HG03175 (cell line): ENCODE measurements around the gene WFDC9.
A peak's percentile ranks its signal among the peaks of the same experiment; 100 is the strongest.
"Not testable (repeated sequence)": the region's sequence is repeated elsewhere in the genome, so short reads cannot be mapped to it uniquely, and the experiment has no call there.

Experiments
- ATAC-seq: cut with Tn5 transposase; IDR thresholded peaks from one replicate; pipeline ENCODE4 v1.9.1; 2021; ENCODE audit warnings: mild to moderate bottlenecking, moderate library complexity; ENCODE audit not compliant: unreplicated experiment

Gene WFDC9

GRCh38 chr20:45593498-45593897, 37.6 kb downstream of the WFDC9 start:
- no peak for ATAC-seq

GRCh38 chr20:45592574-45593189, 38.4 kb downstream of the WFDC9 start:
- peak; percentile 58 for ATAC-seq

GRCh38 chr20:45589725-45590124, 41.4 kb downstream of the WFDC9 start:
- ATAC-seq: no peak

- ATAC-seq: no peak
Measured at GRCh38 chr20:45588800-45589199, 42.3 kb downstream of the WFDC9 start.

- not testable (repeated sequence) for ATAC-seq
Measured at GRCh38 chr20:45585986-45586385, 45.1 kb downstream of the WFDC9 start.

- not testable (repeated sequence) for ATAC-seq
Measured at GRCh38 chr20:45584294-45584693, 46.8 kb downstream of the WFDC9 start.

GRCh38 chr20:45583502-45583901, 47.6 kb downstream of the WFDC9 start:
- no peak for ATAC-seq

GRCh38 chr20:45581702-45582101, 49.4 kb downstream of the WFDC9 start:
- no peak for ATAC-seq

GRCh38 chr20:45579184-45579583, 51.9 kb downstream of the WFDC9 start, which contains the start of gene WFDC8:
TSS of gene WFDC8 (minus strand) at chr20:45579284. CDS start at chr20:45579247, 37 bp downstream.
- no peak for ATAC-seq

- ATAC-seq: no peak
Measured at GRCh38 chr20:45578231-45578630, 52.9 kb downstream of the WFDC9 start.

- no peak for ATAC-seq
Measured at GRCh38 chr20:45576995-45577394, 54.1 kb downstream of the WFDC9 start.

GRCh38 chr20:45575931-45576330, 55.2 kb downstream of the WFDC9 start:
- ATAC-seq: no peak

- not testable (repeated sequence) for ATAC-seq
Measured at GRCh38 chr20:45569650-45570049, 61.4 kb downstream of the WFDC9 start.

- ATAC-seq: no peak
Measured at GRCh38 chr20:45564760-45565276, 66.3 kb downstream of the WFDC9 start.
